GM19023 (cell line): ENCODE data around the gene POTEI.
"Not testable (repeated sequence)": the region's sequence is repeated elsewhere in the genome, so short reads cannot be mapped to it uniquely, and the experiment has no call there.

Experiments
- ATAC-seq: cut with Tn5 transposase; IDR thresholded peaks from one replicate; pipeline ENCODE4 v1.9.1; 2021; ENCODE audit warnings: mild to moderate bottlenecking, moderate library complexity; ENCODE audit not compliant: unreplicated experiment

Gene POTEI

DNA sequence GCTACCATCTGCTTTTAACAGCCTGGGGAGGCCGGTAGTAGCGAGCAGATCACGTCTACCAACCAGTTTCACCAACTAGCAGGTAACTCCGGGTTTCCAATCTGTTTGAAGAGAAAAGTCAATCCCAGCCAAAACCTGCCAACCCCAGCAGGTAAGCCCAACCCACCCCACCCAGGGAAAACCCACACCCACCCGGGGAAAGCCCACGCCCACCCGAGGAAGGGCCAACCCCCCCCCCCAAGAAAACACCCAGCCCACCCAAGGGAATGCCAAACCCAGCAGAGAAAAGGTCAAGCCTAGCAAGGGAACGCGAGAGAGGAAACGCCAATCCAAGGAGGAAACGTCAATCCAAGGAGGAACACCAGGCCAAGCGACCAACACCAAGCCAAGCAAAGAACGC, at the start of gene POTEI:
Gene POTEI (minus strand): TSS at position 101 of the 400 bp plus-strand sequence. CDS start 93 bp downstream, at position 8.
- ATAC-seq: not testable (repeated sequence)

DNA sequence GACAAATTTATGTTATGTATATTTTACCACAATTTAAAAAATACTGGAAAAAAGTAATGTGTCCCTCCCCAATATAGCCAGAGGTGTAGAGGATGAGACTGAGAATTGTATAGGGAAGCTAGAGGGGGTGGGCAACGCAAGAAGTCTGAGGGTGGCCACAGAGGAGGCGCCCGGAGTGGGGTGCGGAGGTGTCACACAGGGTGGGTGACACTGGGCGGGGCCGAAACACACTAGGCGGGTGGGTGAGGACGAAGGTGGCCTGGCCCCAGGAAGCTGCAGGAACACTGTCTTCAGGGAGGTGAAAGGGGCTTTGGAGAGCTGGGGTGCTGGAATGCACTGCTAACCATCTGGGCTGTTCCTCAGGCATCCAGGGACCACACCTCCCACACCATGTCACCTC, 47.3 kb upstream of the POTEI start:
- not testable (repeated sequence) for ATAC-seq

DNA sequence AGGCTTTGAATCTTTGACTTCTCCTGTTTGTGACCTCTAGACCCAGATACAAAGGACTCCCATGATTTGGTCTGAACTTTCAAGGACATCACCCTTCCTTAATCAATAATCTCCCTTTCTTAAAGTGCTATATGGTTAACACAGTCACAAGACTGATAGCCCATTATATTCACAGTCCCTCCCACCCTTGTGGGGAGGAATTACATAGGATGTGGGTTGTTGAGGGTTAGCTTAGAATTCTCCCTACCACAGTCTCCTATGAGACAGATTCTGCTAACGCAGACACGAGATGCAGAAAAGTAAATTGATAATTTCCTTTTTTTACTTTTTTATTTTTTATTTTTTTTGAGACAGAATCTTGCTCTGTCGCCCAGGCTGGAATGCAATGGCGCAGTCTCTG, 45.0 kb upstream of the POTEI start:
- not testable (repeated sequence) for ATAC-seq

- not testable (repeated sequence) for ATAC-seq
Observed at GRCh38 chr2:130549475-130549874, 40.3 kb upstream of the POTEI start.

DNA sequence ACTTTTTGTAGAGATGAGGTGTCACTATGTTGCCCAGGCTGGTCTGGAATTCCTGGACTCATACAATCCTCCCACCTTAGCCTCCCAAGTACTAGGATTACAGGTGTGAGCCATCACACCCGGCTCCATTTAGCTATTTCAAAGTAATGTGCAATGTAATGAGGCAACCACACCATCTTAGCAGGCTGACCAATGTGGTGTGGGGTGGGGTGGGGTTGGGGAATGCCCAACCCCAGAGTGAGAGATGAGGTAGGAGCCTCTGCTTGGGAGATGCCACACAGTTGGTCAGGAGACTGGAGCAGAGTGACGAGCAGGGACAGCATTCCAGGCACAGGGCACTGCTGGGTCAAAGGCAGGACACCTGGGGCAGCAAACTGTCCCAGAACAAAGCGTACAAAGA, 39.3 kb upstream of the POTEI start:
- ATAC-seq: not testable (repeated sequence)

- not testable (repeated sequence) for ATAC-seq
Observed at GRCh38 chr2:130544978-130545377, 35.9 kb upstream of the POTEI start.

DNA sequence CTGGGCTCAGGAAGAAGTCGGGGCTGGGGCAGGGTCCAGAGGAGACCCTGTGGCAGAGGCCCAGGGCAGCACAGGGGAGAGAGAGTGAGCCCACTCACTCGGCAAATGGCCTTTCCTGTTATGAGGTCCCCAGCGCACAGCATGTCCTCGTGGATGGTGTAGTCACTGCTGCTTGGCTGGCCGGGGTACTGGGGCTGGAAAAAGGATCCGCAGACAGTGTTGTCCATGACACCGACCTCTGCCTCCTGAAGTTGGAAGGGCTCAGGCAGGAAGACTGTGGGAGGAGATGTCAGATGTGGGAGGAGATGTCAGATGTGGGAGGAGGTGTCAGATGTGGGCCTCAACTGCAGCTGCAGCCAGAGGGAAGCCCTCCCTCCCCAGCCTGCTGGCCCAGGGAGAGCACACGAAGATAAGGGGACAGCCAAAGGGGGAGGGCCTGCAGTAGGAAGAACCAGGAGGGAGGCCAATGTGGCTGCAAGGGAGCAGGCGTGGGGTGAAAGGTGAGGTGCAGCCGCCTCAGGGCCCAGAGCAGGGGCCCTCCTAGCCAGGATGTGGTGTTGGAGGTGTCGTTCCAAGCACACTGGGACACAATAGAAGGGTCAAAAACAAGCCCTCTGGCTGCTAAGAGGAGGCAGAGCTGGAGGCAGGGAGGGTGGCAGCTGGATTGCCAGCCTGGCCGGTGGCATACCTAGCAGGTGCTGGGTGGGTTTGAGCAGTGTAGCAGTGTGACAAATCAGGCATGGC, 34.8 kb upstream of the POTEI start:
- not testable (repeated sequence) for ATAC-seq

GRCh38 chr2:130542789-130543188, 33.7 kb upstream of the POTEI start:
- ATAC-seq: not testable (repeated sequence)

GRCh38 chr2:130538271-130538670, 29.1 kb upstream of the POTEI start:
- ATAC-seq: not testable (repeated sequence)

DNA sequence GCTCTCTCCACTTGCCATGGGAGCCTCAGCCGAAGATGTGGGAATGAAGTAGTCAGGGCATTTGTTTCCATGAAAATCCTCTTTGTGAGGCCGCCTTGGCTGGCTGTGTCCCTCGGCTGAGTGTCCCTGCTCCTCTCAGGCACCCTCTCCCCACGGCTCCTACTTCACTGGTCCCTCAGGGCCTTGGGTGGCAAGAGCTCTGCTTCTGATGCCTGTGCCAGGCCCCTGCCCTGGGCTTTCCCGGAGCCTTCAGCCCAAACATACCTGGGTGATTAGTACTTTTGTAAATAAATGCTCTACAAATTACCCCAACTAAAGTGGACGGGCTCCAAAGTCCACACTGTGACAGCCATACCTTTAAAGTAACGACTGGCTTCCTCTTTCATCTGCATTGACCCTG, 27.5 kb upstream of the POTEI start:
- not testable (repeated sequence) for ATAC-seq

DNA sequence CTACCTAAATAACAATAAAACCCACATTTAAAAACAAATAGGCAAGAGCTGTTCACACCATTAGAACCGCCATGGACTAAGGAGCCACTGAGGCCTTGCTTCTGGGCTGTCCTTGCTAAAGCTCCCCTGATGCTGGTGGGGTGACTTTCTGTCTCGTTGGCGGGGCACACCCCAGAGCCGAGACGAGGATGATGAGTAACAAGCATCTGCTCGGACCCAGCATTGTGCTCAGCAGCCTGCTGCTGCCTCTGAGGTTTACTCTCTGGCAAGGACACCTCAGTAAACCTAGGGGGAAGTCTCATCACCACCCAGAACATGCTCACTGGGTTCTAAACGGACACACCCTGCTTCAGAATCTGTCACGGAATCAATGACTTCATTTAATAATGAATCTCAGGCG, 22.5 kb upstream of the POTEI start:
- ATAC-seq: peak; percentile 37

DNA sequence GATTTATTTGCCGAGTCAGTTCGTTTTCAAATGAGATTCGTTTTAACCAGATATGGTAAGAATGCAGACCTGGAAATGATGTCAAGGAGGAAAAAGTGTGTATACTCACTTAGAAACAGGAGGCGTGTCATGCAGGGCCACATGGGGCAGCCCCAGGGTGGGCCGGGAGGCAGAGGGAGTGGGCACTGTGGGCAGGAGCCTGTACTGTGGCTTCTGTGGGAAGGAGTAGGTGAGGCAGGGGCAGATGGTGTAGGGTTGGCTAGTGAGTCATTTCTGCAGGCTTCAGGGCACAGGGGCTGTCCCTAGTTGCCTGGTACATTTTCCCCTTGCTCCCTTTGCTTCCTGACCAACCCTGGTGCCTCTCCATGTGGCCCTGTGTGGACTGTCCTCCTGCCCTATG, 22.1 kb upstream of the POTEI start:
- ATAC-seq: peak; percentile 86

GRCh38 chr2:130530212-130530611, 21.1 kb upstream of the POTEI start:
- ATAC-seq: not testable (repeated sequence)

GRCh38 chr2:130529545-130529944, 20.4 kb upstream of the POTEI start:
- not testable (repeated sequence) for ATAC-seq

DNA sequence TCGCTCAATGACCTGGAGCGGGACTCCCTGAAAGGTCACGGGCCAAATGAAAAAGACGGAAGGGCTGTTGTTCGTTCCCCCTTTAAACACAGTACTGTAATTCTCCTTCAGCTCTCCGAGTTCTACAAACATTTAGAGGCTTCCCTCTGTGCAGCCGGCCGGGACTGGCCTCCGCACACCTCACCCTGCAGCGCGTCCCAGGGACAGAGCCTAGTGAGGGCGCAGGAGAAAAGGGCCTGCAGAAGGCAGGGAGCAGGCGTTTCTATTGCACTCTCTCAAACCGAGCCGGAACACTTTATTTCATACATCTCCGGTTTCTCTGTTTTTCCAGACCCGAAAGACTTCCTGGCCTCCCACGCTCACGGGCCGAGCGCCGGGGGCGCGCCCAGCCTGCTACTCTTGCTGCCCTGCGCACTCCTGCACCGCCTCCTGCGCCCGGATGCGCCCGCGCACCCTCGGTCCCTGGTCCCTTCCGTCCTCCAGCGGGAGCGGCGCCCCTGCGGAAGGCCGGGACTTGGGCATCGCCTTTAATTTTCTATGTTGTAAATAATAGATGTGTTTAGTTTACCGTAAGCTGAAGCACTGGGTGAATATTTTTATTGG, 18.3 kb upstream of the POTEI start:
- not testable (repeated sequence) for ATAC-seq

GRCh38 chr2:130522390-130522789, 13.3 kb upstream of the POTEI start:
- not testable (repeated sequence) for ATAC-seq

DNA sequence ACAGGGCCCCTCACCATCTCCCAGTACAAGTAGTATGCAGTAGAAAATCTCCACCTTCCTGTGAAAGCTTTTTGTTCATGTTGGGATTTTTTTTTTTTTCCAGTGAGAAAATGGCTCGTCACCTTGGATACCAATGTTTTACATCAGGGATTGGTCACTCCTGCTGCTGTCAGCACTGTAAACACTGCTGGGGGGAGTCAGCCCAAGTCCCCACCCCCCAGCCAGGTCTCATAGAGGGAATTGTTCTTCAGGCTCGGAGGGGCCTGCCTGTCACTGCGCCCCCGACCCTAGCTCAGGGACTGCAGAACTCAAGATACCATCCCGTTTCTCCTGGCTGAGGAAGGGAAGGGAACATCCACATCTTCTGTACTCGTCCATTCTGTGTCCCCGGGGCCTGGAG, 11.9 kb upstream of the POTEI start, which contains the start of gene CFC1B:
Gene CFC1B (plus strand): TSS at position 231 of the 400 bp plus-strand sequence. CDS start 263 bp downstream, outside the sequence.
- ATAC-seq: not testable (repeated sequence)

- ATAC-seq: not testable (repeated sequence)
Observed at GRCh38 chr2:130518516-130519106, 9.5 kb upstream of the POTEI start.

- not testable (repeated sequence) for ATAC-seq
Observed at GRCh38 chr2:130511747-130512451, 2.8 kb upstream of the POTEI start.

- not testable (repeated sequence) for ATAC-seq
Observed at GRCh38 chr2:130510807-130511746, 1.9 kb upstream of the POTEI start.
